HEK293 (cell line): ENCODE measurements around the gene TMEM213.

ENCODE experiments used
- CTCF ChIA-PET: fragments of 350-600 bp; formaldehyde crosslinking; extraction: SDS; loops from one replicate; lab custom pipeline; 2021; ENCODE audit warnings: antibody characterized with exemption; lab: Yijun Ruan, JAX
- POLR2A ChIA-PET: fragments of 300-600 bp; formaldehyde crosslinking; extraction: SDS; loops from one replicate; lab custom pipeline; 2020; ENCODE audit warnings: antibody characterized with exemption, inconsistent platforms; lab: Yijun Ruan, JAX
- H3K27ac ChIP-seq: fragments of 200-500 bp; sonication (Bioruptor generic); 2 replicates; pipeline ENCODE4 v1.5.1; 2014; ENCODE audit warnings: low read depth, low read length, control low read depth, inconsistent platforms; ENCODE audit errors: extremely low read depth
- H3K36me3 ChIP-seq, 2 experiments: fragments of 200-500 bp in 1 of 2; sonication (Bioruptor generic) in 1 of 2; 1 replicate in 1 of 2; 2 replicates in 1 of 2; pipeline ENCODE4 v1.5.1; 2014 to 2017; ENCODE audit warnings: inconsistent platforms in 2 of 2, low read length in 2 of 2; ENCODE audit not compliant: control insufficient read depth in 2 of 2, insufficient read depth in 1 of 2
- H3K4me1 ChIP-seq: fragments of 200-500 bp; sonication (Bioruptor generic); 2 replicates; pipeline ENCODE4 v1.5.1; 2014; ENCODE audit warnings: mild to moderate bottlenecking, low read length, inconsistent platforms; ENCODE audit not compliant: control insufficient read depth, insufficient read depth
- H3K4me3 ChIP-seq: 2 replicates; pipeline ENCODE4 v1.5.1; 2011; ENCODE audit warnings: low read depth, mild to moderate bottlenecking, control low read depth, low read length, moderate library complexity
- H3K9me3 ChIP-seq: fragments of 200-500 bp; sonication (Bioruptor generic); 2 replicates; pipeline ENCODE4 v1.5.1; 2014; ENCODE audit warnings: low read depth, low read length, inconsistent platforms; ENCODE audit not compliant: control insufficient read depth, insufficient read depth
- BCL11A ChIP-seq: fragments of 450-650 bp; formaldehyde crosslinking; IDR thresholded peaks from 2 replicates; pipeline ENCODE4 v1.5.1; 2016; ENCODE audit warnings: low read depth, missing biosample characterization, missing genetic modification characterization
- EGR2 ChIP-seq: fragments of 450-650 bp; formaldehyde crosslinking; IDR thresholded peaks from 2 replicates; pipeline ENCODE4 v1.5.1; 2016; ENCODE audit warnings: low read depth, missing biosample characterization, missing genetic modification characterization
- GLIS1 ChIP-seq: fragments of 450-650 bp; formaldehyde crosslinking; IDR thresholded peaks from 2 replicates; pipeline ENCODE4 v1.5.1; 2016; ENCODE audit warnings: missing biosample characterization, missing genetic modification characterization
- KLF7 ChIP-seq: fragments of 450-650 bp; formaldehyde crosslinking; IDR thresholded peaks from 2 replicates; pipeline ENCODE4 v1.5.1; 2016; ENCODE audit warnings: missing biosample characterization, missing genetic modification characterization, borderline replicate concordance
- SCRT1 ChIP-seq: fragments of 450-650 bp; formaldehyde crosslinking; IDR thresholded peaks from 2 replicates; pipeline ENCODE4 v1.5.1; 2016; ENCODE audit warnings: missing biosample characterization, missing genetic modification characterization, borderline replicate concordance
- SCRT2 ChIP-seq: fragments of 450-650 bp; formaldehyde crosslinking; IDR thresholded peaks from 2 replicates; pipeline ENCODE4 v1.5.1; 2016; ENCODE audit warnings: missing biosample characterization, missing genetic modification characterization
- ZFHX2 ChIP-seq: fragments of 450-650 bp; formaldehyde crosslinking; conservative IDR thresholded peaks from 2 replicates; pipeline ENCODE4 v1.5.1; 2016; ENCODE audit warnings: missing biosample characterization, missing genetic modification characterization
- ZNF112 ChIP-seq: fragments of 450-650 bp; formaldehyde crosslinking; IDR thresholded peaks from 2 replicates; pipeline ENCODE4 v1.5.0; 2017; ENCODE audit warnings: missing biosample characterization, missing genetic modification characterization
- ZNF140 ChIP-seq: fragments of 450-650 bp; formaldehyde crosslinking; IDR thresholded peaks from 2 replicates; pipeline ENCODE4 v1.5.1; 2016; ENCODE audit warnings: missing biosample characterization, missing genetic modification characterization
- ZNF214 ChIP-seq: fragments of 450-650 bp; formaldehyde crosslinking; IDR thresholded peaks from 2 replicates; pipeline ENCODE4 v1.5.1; 2017; ENCODE audit warnings: missing biosample characterization, mild to moderate bottlenecking, missing genetic modification characterization, borderline replicate concordance
- ZNF24 ChIP-seq: fragments of 450-650 bp; formaldehyde crosslinking; IDR thresholded peaks from 2 replicates; pipeline ENCODE4 v1.5.1; 2016; ENCODE audit warnings: missing biosample characterization, missing genetic modification characterization
- ZNF426 ChIP-seq: fragments of 450-650 bp; formaldehyde crosslinking; IDR thresholded peaks from 2 replicates; pipeline ENCODE4 v1.5.1; 2017; ENCODE audit warnings: missing biosample characterization, missing genetic modification characterization, mild to moderate bottlenecking, inconsistent platforms, moderate library complexity
- ZNF530 ChIP-seq: fragments of 450-650 bp; formaldehyde crosslinking; IDR thresholded peaks from 2 replicates; pipeline ENCODE4 v1.5.1; 2016; ENCODE audit warnings: low read depth, missing biosample characterization, missing genetic modification characterization
- ZNF560 ChIP-seq: fragments of 450-650 bp; formaldehyde crosslinking; IDR thresholded peaks from 2 replicates; pipeline ENCODE4 v1.5.1; 2017; ENCODE audit warnings: missing biosample characterization, missing genetic modification characterization, borderline replicate concordance
- ZNF561 ChIP-seq: fragments of 450-650 bp; IDR thresholded peaks from 2 replicates; pipeline ENCODE4 v1.5.1; 2018; ENCODE audit warnings: missing biosample characterization, missing genetic modification characterization, borderline replicate concordance
- ZNF624 ChIP-seq: fragments of 450-650 bp; formaldehyde crosslinking; IDR thresholded peaks from 2 replicates; pipeline ENCODE4 v1.5.1; 2017; ENCODE audit warnings: missing biosample characterization, missing genetic modification characterization
- TF ChIP-seq, protein P1 (sequence below): fragments of 450-650 bp; formaldehyde crosslinking; IDR thresholded peaks from 2 replicates; pipeline ENCODE4 v1.5.1; 2016; ENCODE audit warnings: missing biosample characterization, missing genetic modification characterization
- TF ChIP-seq, protein P2 (sequence below): fragments of 450-650 bp; formaldehyde crosslinking; IDR thresholded peaks from 2 replicates; pipeline ENCODE4 v1.5.1; 2016; ENCODE audit warnings: missing biosample characterization, missing genetic modification characterization
- TF ChIP-seq, protein P3 (sequence below): fragments of 450-650 bp; formaldehyde crosslinking; IDR thresholded peaks from 2 replicates; pipeline ENCODE4 v1.5.1; 2016; ENCODE audit warnings: missing biosample characterization, missing genetic modification characterization
- TF ChIP-seq, protein P4 (sequence below): fragments of 450-650 bp; formaldehyde crosslinking; IDR thresholded peaks from 2 replicates; pipeline ENCODE4 v1.5.1; 2016; ENCODE audit warnings: missing biosample characterization, missing genetic modification characterization

The TMEM213 gene

DNA sequence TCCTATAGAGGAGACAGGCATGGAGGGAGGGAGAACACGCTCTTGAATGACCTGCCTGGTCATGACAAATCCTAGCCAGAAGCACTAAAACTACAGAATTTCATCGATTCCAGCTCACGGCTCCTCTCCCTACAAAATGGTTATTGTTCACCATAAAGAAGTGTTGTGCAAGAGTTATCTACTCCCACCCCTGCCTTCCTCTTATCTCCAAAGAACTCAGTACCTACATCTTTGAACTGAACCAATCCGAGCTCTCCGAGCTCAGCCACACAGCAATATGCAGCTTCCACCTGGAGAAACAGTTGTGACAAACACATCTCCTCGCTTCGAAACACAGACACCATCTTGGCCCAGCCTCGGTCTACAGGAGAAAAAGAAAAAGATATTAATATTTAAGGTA is 26.9 kb upstream of the TMEM213 start:
- TF ChIP-seq, protein P1, sequence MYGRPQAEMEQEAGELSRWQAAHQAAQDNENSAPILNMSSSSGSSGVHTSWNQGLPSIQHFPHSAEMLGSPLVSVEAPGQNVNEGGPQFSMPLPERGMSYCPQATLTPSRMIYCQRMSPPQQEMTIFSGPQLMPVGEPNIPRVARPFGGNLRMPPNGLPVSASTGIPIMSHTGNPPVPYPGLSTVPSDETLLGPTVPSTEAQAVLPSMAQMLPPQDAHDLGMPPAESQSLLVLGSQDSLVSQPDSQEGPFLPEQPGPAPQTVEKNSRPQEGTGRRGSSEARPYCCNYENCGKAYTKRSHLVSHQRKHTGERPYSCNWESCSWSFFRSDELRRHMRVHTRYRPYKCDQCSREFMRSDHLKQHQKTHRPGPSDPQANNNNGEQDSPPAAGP = no peak
- no peak for TF ChIP-seq ZNF140 (tag by site-specific recombination)
- no peak for TF ChIP-seq KLF7 (tag by site-specific recombination)
- TF ChIP-seq BCL11A (tag by site-specific recombination) = no peak
- TF ChIP-seq GLIS1 = no peak
- H3K4me3 ChIP-seq = no peak overlapping the region
- no peaks in the 10 kb centered on the region for H3K9me3 ChIP-seq
- CTCF ChIA-PET = interaction anchor here (0.6 kb wide), 1 partner anchor 512 kb away, joined by 3 read pairs; no protein-coding TSS in a partner anchor
- POLR2A ChIA-PET = no interaction called here
- H3K4me1 ChIP-seq = no peaks in the 10 kb centered on the region
- no peaks in the 10 kb centered on the region for H3K36me3 ChIP-seq
- H3K27ac ChIP-seq = no peak overlapping the region

DNA sequence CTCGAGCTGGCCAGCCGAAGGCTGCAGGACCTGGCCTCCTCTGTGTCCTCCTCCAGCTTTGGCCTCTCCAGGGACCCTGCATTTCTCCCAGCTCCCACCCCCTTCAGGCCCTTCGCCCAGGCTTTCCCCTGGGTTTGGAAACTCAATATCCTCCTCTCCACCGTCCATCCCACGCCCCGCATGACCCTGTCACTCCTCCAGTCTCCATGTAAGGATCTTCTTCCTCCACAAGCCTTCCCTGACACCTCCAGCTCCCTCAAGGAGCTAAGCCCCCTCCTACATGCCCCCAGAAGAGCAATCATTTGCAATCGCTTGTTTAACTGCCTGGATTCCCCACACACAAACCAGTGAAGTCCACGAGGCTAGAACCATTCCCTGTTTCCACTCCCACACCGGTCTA is 24.6 kb upstream of the TMEM213 start:
- Histone ChIP-seq H3K36me3 (no peaks in the 10 kb centered on the region), H3K4me3 (no peak overlapping the region), H3K27ac (no peak overlapping the region), H3K9me3 (no peaks in the 10 kb centered on the region), H3K4me1 (no peaks in the 10 kb centered on the region)
- POLR2A ChIA-PET = no interaction called here
- CTCF ChIA-PET = interaction anchor here (0.6 kb wide), 1 partner anchor 11 kb away, joined by 3 read pairs; no protein-coding TSS in a partner anchor
- TF ChIP-seq EGR2 (tag by site-specific recombination) = peak; percentile 99
- no peak for TF ChIP-seq ZNF214 (tag by site-specific recombination)
- peak; percentile 79 for TF ChIP-seq ZFHX2 (tag by site-specific recombination)

DNA sequence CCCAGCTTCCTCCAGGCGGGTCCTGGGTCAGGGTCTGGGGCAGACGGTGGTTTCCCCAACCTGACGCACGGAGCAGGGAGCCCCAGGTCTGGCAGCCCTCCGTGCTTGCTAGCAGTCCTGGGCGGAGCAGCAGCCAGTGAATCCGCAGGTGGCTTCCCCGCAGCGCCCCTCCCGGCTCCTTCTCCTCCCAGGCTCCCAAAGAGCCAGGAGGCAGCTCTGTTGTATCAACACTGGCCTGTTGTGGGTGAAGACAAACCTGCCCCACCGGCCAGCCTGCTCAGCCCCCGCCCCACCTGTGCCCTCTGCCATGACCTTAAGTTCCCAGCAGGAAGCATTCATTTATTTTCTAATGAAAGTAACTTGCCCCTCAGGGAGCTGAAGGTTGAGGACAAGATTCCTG is 24.0 kb upstream of the TMEM213 start:
- TF ChIP-seq SCRT1 (tag by site-specific recombination) (peak; percentile 67; the same call in 1 of the 2 replicates), SCRT2 (peak; percentile 74)
- TF ChIP-seq, protein P2, sequence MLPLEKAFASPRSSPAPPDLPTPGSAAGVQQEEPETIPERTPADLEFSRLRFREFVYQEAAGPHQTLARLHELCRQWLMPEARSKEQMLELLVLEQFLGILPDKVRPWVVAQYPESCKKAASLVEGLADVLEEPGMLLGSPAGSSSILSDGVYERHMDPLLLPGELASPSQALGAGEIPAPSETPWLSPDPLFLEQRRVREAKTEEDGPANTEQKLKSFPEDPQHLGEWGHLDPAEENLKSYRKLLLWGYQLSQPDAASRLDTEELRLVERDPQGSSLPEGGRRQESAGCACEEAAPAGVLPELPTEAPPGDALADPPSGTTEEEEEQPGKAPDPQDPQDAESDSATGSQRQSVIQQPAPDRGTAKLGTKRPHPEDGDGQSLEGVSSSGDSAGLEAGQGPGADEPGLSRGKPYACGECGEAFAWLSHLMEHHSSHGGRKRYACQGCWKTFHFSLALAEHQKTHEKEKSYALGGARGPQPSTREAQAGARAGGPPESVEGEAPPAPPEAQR (tag by site-specific recombination) = no peak
- Histone ChIP-seq H3K4me3 (no peak overlapping the region), H3K27ac (no peak overlapping the region), H3K36me3 (no peaks in the 10 kb centered on the region), H3K4me1 (no peaks in the 10 kb centered on the region), H3K9me3 (no peaks in the 10 kb centered on the region)
- CTCF ChIA-PET = interaction anchor here (0.6 kb wide), 1 partner anchor 11 kb away, joined by 3 read pairs; no protein-coding TSS in a partner anchor
- POLR2A ChIA-PET = no interaction called here

DNA sequence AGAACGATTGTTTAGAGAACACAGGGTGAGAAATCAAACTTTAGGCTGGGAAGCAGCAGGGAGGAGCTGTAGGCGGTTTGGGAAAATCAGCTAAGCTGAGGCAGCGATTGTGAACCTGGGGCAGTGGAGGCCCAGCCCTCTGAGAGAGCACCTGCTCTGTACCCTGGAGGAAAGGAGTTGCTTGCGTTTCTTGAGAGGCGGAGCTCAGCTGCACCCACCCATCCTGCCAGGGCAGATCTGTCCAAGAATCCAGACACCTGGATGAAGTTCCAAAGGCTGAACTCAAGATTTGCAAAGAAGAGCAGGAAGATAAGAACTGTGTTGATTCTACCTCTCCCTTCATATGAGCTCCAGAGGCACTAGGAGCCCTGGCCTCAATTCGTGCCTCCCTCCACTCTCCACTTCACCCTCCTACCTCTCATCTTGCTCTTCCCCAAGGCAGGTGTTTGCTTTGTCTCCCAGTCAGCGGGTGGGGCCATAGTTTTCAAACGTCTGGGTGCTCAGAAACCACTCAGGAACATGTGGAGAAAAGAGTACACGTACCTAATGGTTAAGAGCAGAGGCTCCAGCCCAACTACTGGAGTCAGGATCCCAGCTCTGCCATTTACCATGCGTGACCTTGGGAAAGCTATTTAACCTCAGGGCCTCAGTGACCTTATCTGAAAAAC is 21.5 kb upstream of the TMEM213 start:
- H3K4me1 ChIP-seq = no peaks in the 10 kb centered on the region
- H3K27ac ChIP-seq = no peak overlapping the region
- ChIA-PET CTCF (no interaction called here), POLR2A (interaction anchor here (0.7 kb wide), 2 partner anchors 116 to 749 kb away, joined by 3 to 10 read pairs; no protein-coding TSS in a partner anchor)
- no peak overlapping the region for H3K4me3 ChIP-seq
- no peaks in the 10 kb centered on the region for H3K36me3 ChIP-seq
- H3K9me3 ChIP-seq = no peaks in the 10 kb centered on the region
- TF ChIP-seq ZNF561 (tag by site-specific recombination) (no peak), ZNF426 (tag by site-specific recombination) (no peak), ZNF530 (tag by site-specific recombination) (no peak), ZNF560 (tag by site-specific recombination) (no peak), ZNF24 (tag by site-specific recombination) (no peak), ZFHX2 (tag by site-specific recombination) (no peak), ZNF624 (tag by site-specific recombination) (no peak), ZNF112 (tag by site-specific recombination) (no peak)
- TF ChIP-seq, protein P3, sequence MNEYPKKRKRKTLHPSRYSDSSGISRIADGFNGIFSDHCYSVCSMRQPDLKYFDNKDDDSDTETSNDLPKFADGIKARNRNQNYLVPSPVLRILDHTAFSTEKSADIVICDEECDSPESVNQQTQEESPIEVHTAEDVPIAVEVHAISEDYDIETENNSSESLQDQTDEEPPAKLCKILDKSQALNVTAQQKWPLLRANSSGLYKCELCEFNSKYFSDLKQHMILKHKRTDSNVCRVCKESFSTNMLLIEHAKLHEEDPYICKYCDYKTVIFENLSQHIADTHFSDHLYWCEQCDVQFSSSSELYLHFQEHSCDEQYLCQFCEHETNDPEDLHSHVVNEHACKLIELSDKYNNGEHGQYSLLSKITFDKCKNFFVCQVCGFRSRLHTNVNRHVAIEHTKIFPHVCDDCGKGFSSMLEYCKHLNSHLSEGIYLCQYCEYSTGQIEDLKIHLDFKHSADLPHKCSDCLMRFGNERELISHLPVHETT (tag by site-specific recombination) = no peak
- TF ChIP-seq, protein P4, sequence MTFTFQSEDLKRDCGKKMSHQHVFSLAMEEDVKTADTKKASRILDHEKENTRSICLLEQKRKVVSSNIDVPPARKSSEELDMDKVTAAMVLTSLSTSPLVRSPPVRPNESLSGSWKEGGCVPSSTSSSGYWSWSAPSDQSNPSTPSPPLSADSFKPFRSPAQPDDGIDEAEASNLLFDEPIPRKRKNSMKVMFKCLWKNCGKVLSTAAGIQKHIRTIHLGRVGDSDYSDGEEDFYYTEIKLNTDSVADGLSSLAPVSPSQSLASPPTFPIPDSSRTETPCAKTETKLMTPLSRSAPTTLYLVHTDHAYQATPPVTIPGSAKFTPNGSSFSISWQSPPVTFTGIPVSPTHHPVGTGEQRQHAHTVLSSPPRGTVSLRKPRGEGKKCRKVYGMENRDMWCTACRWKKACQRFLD (tag by site-specific recombination) = no peak
